Endothelial cell of umbilical vein (primary cell): ENCODE results near the gene TMEM145. TPM values are rescaled to one million over a fixed set of nuclear protein-coding genes. Genes with fewer than 3 reads are reported as not detected.

Source experiments
- BruUV-seq: library from RNA; stranded (reverse); fragments of 400-500 nt; replicated peaks from 2 replicates; lab custom pipeline; 2021; lab: Mats Ljungman, UMichigan
- CTCF ChIA-PET: fragments of 300-600, 350-600 bp; sonication (Branson Sonifier 250); formaldehyde crosslinking; loops from one replicate; lab custom pipeline; 2021; ENCODE audit warnings: antibody characterized with exemption, inconsistent platforms; lab: Charles Lee
- POLR2A ChIA-PET: fragments of 300-600, 350-600 bp; sonication (Branson Sonifier 250); formaldehyde crosslinking; loops from one replicate; lab custom pipeline; 2021; ENCODE audit warnings: antibody characterized with exemption, inconsistent platforms; lab: Charles Lee
- DNase-seq: peaks from one replicate; pipeline ENCODE4 v3.0.0-alpha.2; 2011; ENCODE audit warnings: low read depth, low spot score
- FAIRE-seq: peaks from 2 replicates; lab custom pipeline; 2011; peaks lifted over from hg19 to GRCh38; lab: Jason Lieb, UNC
- H2AFZ ChIP-seq: 2 replicates; pipeline ENCODE4 v1.6.0; 2012; ENCODE audit warnings: low read depth, low read length, control low read depth, inconsistent platforms
- H3K27ac ChIP-seq: 2 replicates; pipeline ENCODE4 v1.5.1; 2011; ENCODE audit warnings: low read depth, mild to moderate bottlenecking, control low read depth, low read length, moderate library complexity; ENCODE audit not compliant: insufficient read depth
- H3K27me3 ChIP-seq, 2 experiments: 2 replicates each; pipeline versions ENCODE4 v1.6.0 to v1.6.1; 2011; ENCODE audit warnings: low read length in 2 of 2, mixed read lengths in 1 of 2; ENCODE audit not compliant: control insufficient read depth in 2 of 2, insufficient read depth in 2 of 2
- H3K36me3 ChIP-seq, 2 experiments: 2 replicates in 1 of 2; 3 replicates in 1 of 2; pipeline ENCODE4 v1.5.1; 2011; ENCODE audit warnings: low read length in 2 of 2, mild to moderate bottlenecking in 1 of 2, moderate library complexity in 1 of 2; ENCODE audit not compliant: control insufficient read depth in 2 of 2, insufficient read depth in 2 of 2; ENCODE audit errors: extremely low read depth in 1 of 2
- H3K4me1 ChIP-seq: 3 replicates; pipeline ENCODE4 v1.5.1; 2011; ENCODE audit warnings: mild to moderate bottlenecking, low read length; ENCODE audit not compliant: control insufficient read depth, insufficient read depth; ENCODE audit errors: extremely low read depth
- H3K4me2 ChIP-seq: 2 replicates; pipeline ENCODE4 v1.6.1; 2011; ENCODE audit warnings: low read length, control low read depth, mixed read lengths; ENCODE audit not compliant: insufficient read depth
- H3K4me3 ChIP-seq, 3 experiments: fragments of 200-600 bp in 1 of 3; sonication (generic), shearing (Covaris generic) in 1 of 3; replicated peaks in 1 of 3; 2 replicates each; pipeline ENCODE4 v1.5.1; 2011 to 2016; ENCODE audit warnings: control low read depth in 3 of 3, low read length in 3 of 3, mild to moderate bottlenecking in 2 of 3, inconsistent platforms in 1 of 3, low read depth in 1 of 3, moderate library complexity in 1 of 3; ENCODE audit not compliant: insufficient read depth in 1 of 3
- H3K79me2 ChIP-seq: 2 replicates; pipeline ENCODE4 v1.6.0; 2012; ENCODE audit warnings: low read length, inconsistent platforms; ENCODE audit not compliant: control insufficient read depth, insufficient read depth
- H3K9ac ChIP-seq: replicated peaks from 2 replicates; pipeline ENCODE3; 2011; ENCODE audit warnings: low read length, control low read depth; ENCODE audit not compliant: insufficient read depth; ENCODE audit errors: extremely low read depth
- H3K9me1 ChIP-seq: replicated peaks from 3 replicates; pipeline ENCODE4 v1.6.0; 2011; ENCODE audit warnings: mild to moderate bottlenecking, low read length; ENCODE audit not compliant: control insufficient read depth, insufficient read depth; ENCODE audit errors: extremely low read depth
- H3K9me3 ChIP-seq: replicated peaks from 2 replicates; pipeline ENCODE4 v1.5.1; 2012; ENCODE audit warnings: low read length, inconsistent platforms; ENCODE audit not compliant: control insufficient read depth, insufficient read depth
- H4K20me1 ChIP-seq: replicated peaks from 2 replicates; pipeline ENCODE3; 2011; ENCODE audit warnings: mild to moderate bottlenecking, low read length; ENCODE audit not compliant: control insufficient read depth, insufficient read depth; ENCODE audit errors: extremely low read depth
- CTCF ChIP-seq, 2 donors: IDR thresholded peaks; 1 replicate in 1 of 2; 2 replicates in 1 of 2; pipeline ENCODE4 v1.5.1; 2011; ENCODE audit warnings: low read length in 2 of 2, mild to moderate bottlenecking in 2 of 2, moderate library complexity in 2 of 2, control low read depth in 1 of 2, inconsistent platforms in 1 of 2, low read depth in 1 of 2; ENCODE audit not compliant: insufficient read depth in 1 of 2; ENCODE audit errors: extremely low read depth in 1 of 2
- EZH2 ChIP-seq: IDR thresholded peaks from 2 replicates; pipeline ENCODE4 v1.6.1; 2012; ENCODE audit warnings: borderline replicate concordance, low read depth, mild to moderate bottlenecking, moderate library complexity, low read length, inconsistent platforms; ENCODE audit not compliant: severe bottlenecking
- FOS ChIP-seq: IDR thresholded peaks from 2 replicates; pipeline ENCODE4 v1.6.1; 2011; ENCODE audit warnings: mild to moderate bottlenecking, low read length, moderate library complexity, borderline replicate concordance; ENCODE audit not compliant: insufficient read depth
- GATA2 ChIP-seq: IDR thresholded peaks from 2 replicates; pipeline ENCODE4 v1.7.0; 2011; ENCODE audit warnings: low read depth, mild to moderate bottlenecking, moderate library complexity, mixed read lengths, low read length; ENCODE audit not compliant: insufficient read length, insufficient read depth
- JUN ChIP-seq: IDR thresholded peaks from 2 replicates; pipeline ENCODE4 v1.6.1; 2011; ENCODE audit warnings: borderline replicate concordance, low read depth; ENCODE audit not compliant: insufficient read length, insufficient read depth
- MYC ChIP-seq: IDR thresholded peaks from one replicate; pipeline ENCODE4 v1.6.1; 2011; ENCODE audit warnings: mild to moderate bottlenecking, low read depth, low read length
- POLR2A ChIP-seq: IDR thresholded peaks from 2 replicates; pipeline ENCODE4 v1.6.1; 2012; ENCODE audit warnings: low read depth, mild to moderate bottlenecking, control low read depth, low read length
- POLR2AphosphoS5 ChIP-seq: IDR thresholded peaks from 2 replicates; pipeline ENCODE4 v1.6.1; 2012; ENCODE audit warnings: low read depth, mild to moderate bottlenecking, control low read depth, low read length, moderate library complexity; ENCODE audit not compliant: insufficient read depth
- dilution Hi-C: fragments of 300-500 bp; cut with MboI; formaldehyde crosslinking; loops from one replicate; pipeline ENCODE4 v1.15.0; 2019; ENCODE audit warnings: low sequenced_read_pairs; ENCODE audit not compliant: extremely low pct_ligation_motif_present
- intact Hi-C: fragments of 100-400 bp; cut with micrococcal nuclease; formaldehyde crosslinking; loops from one replicate; pipeline ENCODE4 v1.10.0; 2022
- polyA plus RNA-seq, 4 experiments: library from polyadenylated mRNA; depleted of rRNA in 3 of 4; stranded (reverse) in 3 of 4; unstranded in 1 of 4; fragments of >200 nt; gene quantifications; 2 replicates each; pipeline versions ENCODE4 v1.2.1 to v1.2.3, GENCODE V29; 2011 to 2012; ENCODE audit warnings: missing spikeins in 1 of 4
- total RNA-seq: library from RNA; stranded (reverse); gene quantifications from 2 replicates; pipeline ENCODE4 v1.2.3, GENCODE V29; 2021
- TF ChIP-seq, protein P1 (sequence below): IDR thresholded peaks from 2 replicates; pipeline ENCODE4 v1.6.1; 2011; ENCODE audit not compliant: insufficient read depth, insufficient read length

The TMEM145 gene
- total and polyA plus RNA-seq, 2 donors (not counting 3 experiments of a cell fraction or from before 2014, with no cell fraction given), result not detected

DNA sequence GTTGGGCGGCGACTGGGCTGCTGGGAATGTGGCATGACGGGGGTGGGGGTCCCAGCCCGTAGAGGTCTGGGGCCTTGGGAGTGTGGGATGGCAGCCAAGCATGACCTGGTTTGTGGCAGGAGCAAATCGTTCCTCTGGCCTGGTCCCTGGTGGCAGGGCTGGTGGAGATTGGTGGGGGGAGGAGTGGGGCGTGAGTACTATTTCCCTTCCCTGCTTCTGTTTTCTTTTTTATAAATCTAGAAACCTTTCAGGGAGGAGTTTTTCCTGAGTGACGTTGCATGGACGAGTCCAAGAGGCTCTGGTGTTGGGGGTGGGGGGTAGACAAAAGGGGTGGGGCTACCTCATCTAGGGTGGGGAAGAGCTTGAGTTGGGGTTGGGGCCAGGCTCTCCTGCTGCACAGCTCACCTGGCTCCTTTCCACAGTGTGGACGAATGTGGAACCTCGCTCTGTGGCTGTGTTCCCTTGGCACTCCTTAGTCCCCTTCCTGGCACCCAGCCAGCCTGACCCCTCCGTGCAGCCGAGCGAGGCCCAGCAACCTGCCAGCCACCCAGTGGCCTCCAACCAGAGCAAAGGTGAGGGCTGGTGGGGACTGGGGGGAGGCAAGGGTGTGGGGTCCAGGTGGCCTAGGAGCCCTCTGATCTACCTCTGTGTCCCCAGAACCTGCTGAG, 26.6 kb upstream of the TMEM145 start:
- intact Hi-C loops (loop anchor here (1.0 kb wide), 1 partner anchor 16 kb away; the partner anchor contains the start of genes PAFAH1B3 and PRR19), dilution Hi-C loops (no loop called here)
- no peak overlapping the region for H3K4me3 ChIP-seq
- H3K79me2 ChIP-seq, result peaks cover 20% of the 10 kb centered on the region
- no TSS peak for BruUV-seq
- peaks cover 14 to 41% of the 10 kb centered on the region in 2 experiments for H3K36me3 ChIP-seq
- no peaks in the 10 kb centered on the region for H3K9me1 ChIP-seq
- peak overlapping the region; percentile 37 for H3K9ac ChIP-seq
- H4K20me1 ChIP-seq, result no peaks in the 10 kb centered on the region
- DNase-seq (peak; percentile 57), FAIRE-seq (no peak)
- no peak overlapping the region for H2AFZ ChIP-seq
- peaks cover 36% of the 10 kb centered on the region for H3K4me1 ChIP-seq
- TF ChIP-seq CTCF (IDR thresholded peaks at IDR 0.05; ENCODE audit: extremely low read depth in 1 of 2, insufficient read depth in 1 of 2, low read depth in 1 of 2, low read length in 2 of 2), result no peak
- TF ChIP-seq POLR2AphosphoS5, result no peak
- no peak for TF ChIP-seq POLR2A
- no peak for TF ChIP-seq MYC
- TF ChIP-seq FOS, result no peak
- no peak for TF ChIP-seq EZH2
- TF ChIP-seq, protein P1, sequence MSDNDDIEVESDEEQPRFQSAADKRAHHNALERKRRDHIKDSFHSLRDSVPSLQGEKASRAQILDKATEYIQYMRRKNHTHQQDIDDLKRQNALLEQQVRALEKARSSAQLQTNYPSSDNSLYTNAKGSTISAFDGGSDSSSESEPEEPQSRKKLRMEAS, result no peak
- no peak for TF ChIP-seq JUN
- no peak for TF ChIP-seq GATA2
- no peaks in the 10 kb centered on the region for H3K9me3 ChIP-seq
- peak overlapping the region; percentile 74 for H3K4me2 ChIP-seq
- H3K27ac ChIP-seq, result peak overlapping the region; percentile 38
- ChIA-PET POLR2A (no interaction called here), CTCF (interaction anchor here (1.3 to 3.0 kb wide), 2 partner anchors 10 to 40 kb away, joined by 3 to 17 read pairs; no protein-coding TSS in a partner anchor)
- H3K27me3 ChIP-seq, result no peaks in the 10 kb centered on the region
